BJ (cell line): ENCODE results near the gene CDH8. TPM values are rescaled to one million over a fixed set of nuclear protein-coding genes. Genes with fewer than 3 reads are reported as not detected.
"Not testable (repeated sequence)": the region's sequence is repeated elsewhere in the genome, so short reads cannot be mapped to it uniquely, and the experiment has no call there.

Experiments used
- CTCF ChIA-PET: fragments of 350-600 bp; formaldehyde crosslinking; extraction: SDS; loops from one replicate; lab custom pipeline; 2021; ENCODE audit warnings: antibody characterized with exemption, inconsistent platforms; lab: Yijun Ruan, JAX
- POLR2A ChIA-PET: fragments of 300-600 bp; sonication (Branson Sonifier 250); formaldehyde crosslinking; extraction: SDS; loops from one replicate; lab custom pipeline; 2021; ENCODE audit warnings: antibody characterized with exemption; lab: Charles Lee
- DNase-seq: peaks from one replicate; pipeline ENCODE4 v3.0.0-alpha.2; 2011; ENCODE audit warnings: low read depth
- H3K27me3 ChIP-seq: 2 replicates; pipeline ENCODE4 v1.6.0; 2011; ENCODE audit warnings: low read length; ENCODE audit not compliant: control insufficient read depth, insufficient read depth
- H3K36me3 ChIP-seq: 2 replicates; pipeline ENCODE4 v1.5.1; 2011; ENCODE audit warnings: low read length; ENCODE audit not compliant: control insufficient read depth, insufficient read depth
- H3K4me3 ChIP-seq: 2 replicates; pipeline ENCODE4 v1.5.1; 2011; ENCODE audit warnings: low read depth, mild to moderate bottlenecking, control low read depth, low read length
- polyA plus RNA-seq: library from polyadenylated mRNA; depleted of rRNA; stranded (reverse); fragments of >200 nt; gene quantifications from 2 replicates; pipeline ENCODE4 v1.2.3, GENCODE V29; 2011
- TF ChIP-seq, protein P1 (sequence below): IDR thresholded peaks from 2 replicates; pipeline ENCODE4 v1.5.1; 2011; ENCODE audit warnings: low read depth, mild to moderate bottlenecking, control low read depth, inconsistent platforms, low read length, moderate library complexity; ENCODE audit not compliant: insufficient read depth

Gene CDH8
- polyA plus RNA-seq, 1 experiment, result 0.13 TPM

DNA sequence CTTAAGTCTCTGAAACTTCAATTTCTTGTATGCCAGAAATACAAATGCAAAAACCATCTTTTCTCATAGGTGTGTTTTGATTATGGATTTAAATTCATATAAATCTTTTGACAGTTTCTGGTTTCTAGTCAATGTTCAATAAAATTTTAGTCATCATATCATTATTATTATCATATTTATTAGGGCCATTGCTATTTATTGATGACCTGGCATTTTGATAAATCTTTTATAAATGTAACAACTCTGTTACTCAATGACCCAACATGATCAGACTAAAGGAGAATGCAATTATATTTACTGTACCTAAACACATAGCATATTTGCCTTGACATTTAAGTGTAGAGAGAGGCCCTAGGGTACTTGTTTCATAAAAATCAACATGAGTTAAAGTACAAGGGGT, 320.8 kb downstream of the CDH8 start:
- DNase-seq, result no peak
- Histone ChIP-seq H3K36me3 (no peaks in the 10 kb centered on the region), H3K4me3 (no peak overlapping the region), H3K27me3 (no peaks in the 10 kb centered on the region)
- ChIA-PET CTCF (no interaction called here), POLR2A (no interaction called here)
- TF ChIP-seq, protein P1, sequence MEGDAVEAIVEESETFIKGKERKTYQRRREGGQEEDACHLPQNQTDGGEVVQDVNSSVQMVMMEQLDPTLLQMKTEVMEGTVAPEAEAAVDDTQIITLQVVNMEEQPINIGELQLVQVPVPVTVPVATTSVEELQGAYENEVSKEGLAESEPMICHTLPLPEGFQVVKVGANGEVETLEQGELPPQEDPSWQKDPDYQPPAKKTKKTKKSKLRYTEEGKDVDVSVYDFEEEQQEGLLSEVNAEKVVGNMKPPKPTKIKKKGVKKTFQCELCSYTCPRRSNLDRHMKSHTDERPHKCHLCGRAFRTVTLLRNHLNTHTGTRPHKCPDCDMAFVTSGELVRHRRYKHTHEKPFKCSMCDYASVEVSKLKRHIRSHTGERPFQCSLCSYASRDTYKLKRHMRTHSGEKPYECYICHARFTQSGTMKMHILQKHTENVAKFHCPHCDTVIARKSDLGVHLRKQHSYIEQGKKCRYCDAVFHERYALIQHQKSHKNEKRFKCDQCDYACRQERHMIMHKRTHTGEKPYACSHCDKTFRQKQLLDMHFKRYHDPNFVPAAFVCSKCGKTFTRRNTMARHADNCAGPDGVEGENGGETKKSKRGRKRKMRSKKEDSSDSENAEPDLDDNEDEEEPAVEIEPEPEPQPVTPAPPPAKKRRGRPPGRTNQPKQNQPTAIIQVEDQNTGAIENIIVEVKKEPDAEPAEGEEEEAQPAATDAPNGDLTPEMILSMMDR, result no peak

DNA sequence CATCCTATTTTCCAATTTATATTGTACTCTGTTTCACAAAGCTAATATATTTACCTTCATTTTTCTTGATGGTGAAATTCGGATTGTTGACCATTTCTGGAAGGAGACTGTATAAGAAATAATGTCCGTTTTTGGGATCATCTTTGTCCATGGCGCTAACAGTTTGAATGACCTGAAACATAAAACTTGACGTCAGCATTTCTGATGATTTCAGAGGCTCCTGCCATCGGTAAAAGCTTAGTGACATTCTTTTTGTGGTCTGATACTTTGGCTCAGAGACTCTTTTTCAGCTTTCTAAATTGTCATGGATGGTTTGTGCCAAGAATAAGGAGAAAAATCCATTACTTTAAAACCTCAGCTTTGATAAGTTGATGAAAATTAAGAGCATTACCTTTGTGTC, 322.5 kb downstream of the CDH8 start:
- TF ChIP-seq, protein P1, result no peak
- no peak overlapping the region for H3K4me3 ChIP-seq
- ChIA-PET CTCF (interaction anchor here (0.7 kb wide), 1 partner anchor 599 kb away, joined by 3 read pairs; no protein-coding TSS in a partner anchor), POLR2A (no interaction called here)
- no peaks in the 10 kb centered on the region for H3K27me3 ChIP-seq
- no peak for DNase-seq
- H3K36me3 ChIP-seq, result no peaks in the 10 kb centered on the region

DNA sequence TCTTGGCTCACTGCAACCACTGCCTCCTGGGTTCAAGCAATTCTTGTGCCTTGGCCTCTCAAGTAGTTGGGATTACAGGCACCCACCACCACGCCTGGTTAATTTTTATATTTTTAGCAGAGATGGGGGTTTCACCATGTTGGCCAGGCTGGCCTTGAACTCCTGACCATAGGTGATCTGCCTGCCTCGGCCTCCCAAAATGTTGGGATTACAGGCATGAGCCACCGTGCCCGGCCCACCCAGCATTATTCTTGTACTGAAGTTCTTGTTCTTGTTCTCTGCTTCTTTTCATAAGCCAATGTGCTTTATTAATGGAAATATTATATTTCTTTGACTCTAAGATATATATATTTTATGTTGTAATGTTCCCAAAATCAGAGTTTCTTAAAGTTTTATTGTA, 336.6 kb downstream of the CDH8 start:
- H3K36me3 ChIP-seq, POLR2A ChIA-PET, CTCF ChIA-PET, H3K27me3 ChIP-seq, DNase-seq, H3K4me3 ChIP-seq: not testable (repeated sequence)

DNA sequence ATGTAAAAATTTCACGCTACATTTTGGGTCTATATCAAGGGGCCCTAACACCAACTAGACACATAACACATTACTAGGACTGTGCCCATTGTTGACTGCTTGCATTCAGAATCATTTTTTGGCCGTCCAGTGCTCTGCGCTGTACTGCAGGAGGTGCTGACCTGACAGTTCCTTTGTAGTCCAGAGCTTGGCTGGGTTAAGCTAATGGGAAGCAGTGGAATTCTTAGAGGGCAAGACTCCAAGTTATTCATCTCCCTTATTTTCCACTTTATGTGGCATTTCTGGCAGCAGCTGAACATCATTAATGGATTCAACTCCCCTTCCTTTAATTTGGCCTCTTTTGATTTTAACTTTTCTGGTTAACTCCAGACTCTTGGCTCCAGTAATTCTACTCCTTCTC, 351.7 kb downstream of the CDH8 start:
- DNase-seq, result no peak
- TF ChIP-seq, protein P1, result no peak
- Histone ChIP-seq H3K36me3 (no peaks in the 10 kb centered on the region), H3K4me3 (no peak overlapping the region), H3K27me3 (no peaks in the 10 kb centered on the region)
- POLR2A ChIA-PET, result no interaction called here
- CTCF ChIA-PET, result interaction anchor here (1.1 kb wide), 1 partner anchor 18 kb away, joined by 3 read pairs; no protein-coding TSS in a partner anchor

DNA sequence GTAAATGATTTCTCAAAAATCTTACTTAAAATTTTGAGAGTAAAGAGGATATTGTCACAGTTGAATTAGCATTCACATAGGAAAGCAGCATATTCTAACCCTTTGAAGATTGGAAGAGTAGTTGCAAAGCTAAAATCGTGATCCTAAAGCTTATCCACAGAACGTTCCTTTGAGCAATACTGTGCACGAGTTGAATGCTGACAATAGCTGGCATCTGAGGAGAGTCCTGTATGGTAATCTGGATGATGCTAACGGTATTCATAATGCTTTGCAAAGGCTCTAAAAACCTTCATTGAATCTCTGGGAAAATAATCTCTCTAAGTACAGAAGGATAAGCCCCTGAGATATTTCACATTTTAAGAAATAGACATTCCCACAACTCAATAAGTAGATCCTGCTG, 354.6 kb downstream of the CDH8 start:
- ChIA-PET CTCF (no interaction called here), POLR2A (no interaction called here)
- Histone ChIP-seq H3K27me3 (no peaks in the 10 kb centered on the region), H3K4me3 (no peak overlapping the region), H3K36me3 (no peaks in the 10 kb centered on the region)
- no peak for DNase-seq
- TF ChIP-seq, protein P1, result no peak

DNA sequence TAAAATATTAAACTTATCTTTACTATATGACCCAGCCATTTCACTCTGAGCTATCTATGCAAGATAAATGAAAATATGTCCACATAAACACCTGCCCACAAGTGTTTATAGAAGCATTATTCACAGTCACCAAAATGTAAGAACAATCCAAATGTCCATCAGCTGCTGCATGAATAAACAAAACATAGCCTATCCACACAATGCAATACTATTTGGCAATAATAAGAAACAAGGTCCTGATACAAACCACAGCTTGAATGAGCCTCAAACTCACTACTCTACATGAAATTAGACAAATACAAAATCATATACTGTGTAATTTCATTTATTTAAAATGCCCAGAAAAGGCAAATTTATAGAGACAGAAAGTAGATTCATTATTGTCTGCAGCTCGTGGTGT, 355.1 kb downstream of the CDH8 start:
- H3K27me3 ChIP-seq, result no peaks in the 10 kb centered on the region
- H3K36me3 ChIP-seq, result no peaks in the 10 kb centered on the region
- ChIA-PET CTCF (no interaction called here), POLR2A (no interaction called here)
- no peak for DNase-seq
- TF ChIP-seq, protein P1, result no peak
- H3K4me3 ChIP-seq, result no peak overlapping the region
